GM12878 (cell line): Measurements from ENCODE around the gene TBC1D5. TPM values are rescaled to one million over a fixed set of nuclear protein-coding genes. Genes with fewer than 3 reads are reported as not detected.

Source experiments
- CEBPB ChIP-seq, 2 experiments: fragments of 150-350 bp in 1 of 2; IDR thresholded peaks; 2 replicates each; pipeline ENCODE4 v1.6.1; 2012 to 2014; ENCODE audit warnings: low read depth in 2 of 2, low read length in 2 of 2, borderline replicate concordance in 1 of 2, inconsistent platforms in 1 of 2
- CHD2 ChIP-seq: IDR thresholded peaks from 2 replicates; pipeline ENCODE4 v1.6.1; 2011; ENCODE audit warnings: low read depth, low read length, improper control_type of control experiment, borderline replicate concordance
- EP300 ChIP-seq, 2 experiments: fragments of 150-350 bp in 1 of 2; IDR thresholded peaks; 2 replicates each; pipeline ENCODE4 v1.6.1; 2011 to 2012; ENCODE audit warnings: low read depth in 2 of 2, low read length in 2 of 2, borderline replicate concordance in 1 of 2, improper control_type of control experiment in 1 of 2, inconsistent platforms in 1 of 2; ENCODE audit not compliant: control insufficient read depth in 1 of 2
- GATAD2B ChIP-seq: fragments of 450-650 bp; conservative IDR thresholded peaks from 2 replicates; pipeline ENCODE4 v1.6.1; 2017; ENCODE audit warnings: low read depth, mild to moderate bottlenecking, moderate library complexity
- POLR2A ChIP-seq: IDR thresholded peaks from 2 replicates; pipeline ENCODE4 v1.6.1; 2011; ENCODE audit warnings: low read depth, mild to moderate bottlenecking, low read length
- RUNX3 ChIP-seq: IDR thresholded peaks from 2 replicates; pipeline ENCODE4 v1.6.1; 2012; ENCODE audit warnings: low read length, inconsistent platforms
- TAF1 ChIP-seq: IDR thresholded peaks from 2 replicates; pipeline ENCODE4 v1.6.1; 2011; ENCODE audit warnings: mild to moderate bottlenecking, low read depth, low read length, borderline replicate concordance
- ZNF217 ChIP-seq: fragments of 450-650 bp; IDR thresholded peaks from 2 replicates; pipeline ENCODE4 v1.6.1; 2017; ENCODE audit warnings: antibody characterized with exemption, mild to moderate bottlenecking
- ZZZ3 ChIP-seq: IDR thresholded peaks from 2 replicates; pipeline ENCODE4 v1.6.1; 2011; ENCODE audit warnings: low read depth; ENCODE audit not compliant: control insufficient read depth, insufficient read length
- polyA plus RNA-seq, 11 experiments: library from polyadenylated mRNA; depleted of rRNA in 4 of 11; unstranded in 6 of 11; stranded (reverse) in 5 of 11; fragments of >200 nt; fragmentation: Nextera tagmentation in 4 of 11; fragmentation: Illumina TruSeq in 1 of 11; extraction: Ambion mirVana in 4 of 11; extraction: Trizol in 1 of 11; gene quantifications; 1 replicate in 1 of 11; 2 replicates in 10 of 11; pipeline versions ENCODE4 v1.2.1 to v1.2.3, GENCODE V29; 2011 to 2016; ENCODE audit warnings: inconsistent platforms in 2 of 11, missing spikeins in 2 of 11, low read depth in 1 of 11
- total RNA-seq, 4 experiments: library from RNA; depleted of rRNA in 3 of 4; stranded (reverse); fragments of >200 nt in 3 of 4; fragmentation: Illumina TruSeq in 1 of 4; extraction: Trizol in 1 of 4; gene quantifications; 2 replicates each; pipeline versions ENCODE4 v1.2.1 to v1.2.3, GENCODE V29; 2013 to 2021
- TF ChIP-seq, protein P1 (sequence below): fragments of 450-650 bp; IDR thresholded peaks from 2 replicates; pipeline ENCODE4 v1.6.1; 2017; ENCODE audit warnings: mild to moderate bottlenecking, low read depth, inconsistent platforms; ENCODE audit not compliant: poor library complexity, severe bottlenecking
- TF ChIP-seq, protein P2 (sequence below): IDR thresholded peaks from 2 replicates; pipeline ENCODE4 v1.6.1; 2011; ENCODE audit warnings: low read depth, mild to moderate bottlenecking, low read length, moderate library complexity, borderline replicate concordance; ENCODE audit errors: extremely low read depth
- TF ChIP-seq, protein P3 (sequence below): fragments of 450-650 bp; IDR thresholded peaks from 2 replicates; pipeline ENCODE4 v1.6.1; 2014; ENCODE audit warnings: mild to moderate bottlenecking
- TF ChIP-seq, protein P4 (sequence below): IDR thresholded peaks from 2 replicates; pipeline ENCODE4 v1.6.1; 2012; ENCODE audit warnings: low read depth, low read length, improper control_type of control experiment
- TF ChIP-seq, protein P5 (sequence below): IDR thresholded peaks from 2 replicates; pipeline ENCODE4 v1.6.1; 2012; ENCODE audit warnings: improper control_type of control experiment, low read depth, low read length; ENCODE audit not compliant: insufficient replicate concordance
- TF ChIP-seq, protein P6 (sequence below): IDR thresholded peaks from 2 replicates; pipeline ENCODE4 v1.6.1; 2012; ENCODE audit warnings: low read length, inconsistent platforms
- TF ChIP-seq, protein P7 (sequence below): IDR thresholded peaks from 2 replicates; pipeline ENCODE4 v1.6.1; 2011; ENCODE audit warnings: borderline replicate concordance, low read depth, mild to moderate bottlenecking, moderate library complexity, mixed read lengths, low read length; ENCODE audit not compliant: insufficient read depth; ENCODE audit errors: extremely low read length

The TBC1D5 gene
- total and polyA plus RNA-seq, 10 of the 15 experiments (the other 5 are each of a cell fraction or from before 2014, with no cell fraction given), result 5.5 to 61.0 (median 43.8) TPM

DNA sequence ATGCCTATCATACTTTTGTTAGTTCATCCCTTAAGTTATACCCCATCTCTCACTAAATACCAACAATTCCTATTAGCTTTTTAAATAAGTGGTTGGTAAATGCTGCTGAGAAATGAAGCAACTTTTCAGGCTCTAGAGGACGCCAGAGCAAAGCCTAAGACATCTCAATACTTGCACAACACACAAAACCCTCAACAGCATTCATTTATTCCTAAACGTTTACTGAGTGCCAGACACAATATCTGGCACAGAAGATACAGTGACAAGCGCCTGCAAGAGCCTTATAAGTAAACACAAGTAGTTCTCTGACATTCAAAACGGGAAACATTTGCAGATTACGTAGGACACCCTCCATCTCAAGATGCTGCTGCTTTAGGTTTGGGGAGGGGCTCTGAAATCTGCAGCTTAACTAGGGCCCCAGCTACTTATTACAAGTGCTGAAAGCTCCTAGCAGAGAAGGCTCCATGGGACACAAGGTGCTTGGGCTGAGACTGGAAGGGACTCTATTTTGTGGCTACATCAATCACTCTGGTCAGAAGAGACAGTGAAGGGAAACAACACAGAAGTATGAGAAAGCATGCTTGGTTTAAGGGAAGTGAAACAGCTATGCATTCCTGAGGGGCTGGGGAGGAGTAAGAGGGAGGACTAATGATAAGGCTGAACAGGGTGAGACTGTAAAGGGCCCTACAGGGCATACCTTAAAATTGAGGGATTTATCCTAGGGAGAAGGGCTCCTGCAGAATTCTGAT, 546.4 kb downstream of the TBC1D5 start (continued):
- TF ChIP-seq, protein P1, sequence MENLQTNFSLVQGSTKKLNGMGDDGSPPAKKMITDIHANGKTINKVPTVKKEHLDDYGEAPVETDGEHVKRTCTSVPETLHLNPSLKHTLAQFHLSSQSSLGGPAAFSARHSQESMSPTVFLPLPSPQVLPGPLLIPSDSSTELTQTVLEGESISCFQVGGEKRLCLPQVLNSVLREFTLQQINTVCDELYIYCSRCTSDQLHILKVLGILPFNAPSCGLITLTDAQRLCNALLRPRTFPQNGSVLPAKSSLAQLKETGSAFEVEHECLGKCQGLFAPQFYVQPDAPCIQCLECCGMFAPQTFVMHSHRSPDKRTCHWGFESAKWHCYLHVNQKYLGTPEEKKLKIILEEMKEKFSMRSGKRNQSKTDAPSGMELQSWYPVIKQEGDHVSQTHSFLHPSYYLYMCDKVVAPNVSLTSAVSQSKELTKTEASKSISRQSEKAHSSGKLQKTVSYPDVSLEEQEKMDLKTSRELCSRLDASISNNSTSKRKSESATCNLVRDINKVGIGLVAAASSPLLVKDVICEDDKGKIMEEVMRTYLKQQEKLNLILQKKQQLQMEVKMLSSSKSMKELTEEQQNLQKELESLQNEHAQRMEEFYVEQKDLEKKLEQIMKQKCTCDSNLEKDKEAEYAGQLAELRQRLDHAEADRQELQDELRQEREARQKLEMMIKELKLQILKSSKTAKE, result peak; percentile 69
- peak; percentile 88 for TF ChIP-seq RUNX3
- TF ChIP-seq CEBPB (IDR thresholded peaks at IDR 0.05; ENCODE audit: borderline replicate concordance in 1 of 2, low read depth in 2 of 2, low read length in 2 of 2), result no peak
- no peak for TF ChIP-seq POLR2A
- TF ChIP-seq, protein P2, sequence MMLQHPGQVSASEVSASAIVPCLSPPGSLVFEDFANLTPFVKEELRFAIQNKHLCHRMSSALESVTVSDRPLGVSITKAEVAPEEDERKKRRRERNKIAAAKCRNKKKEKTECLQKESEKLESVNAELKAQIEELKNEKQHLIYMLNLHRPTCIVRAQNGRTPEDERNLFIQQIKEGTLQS, result no peak
- TF ChIP-seq ZNF217, result no peak
- TF ChIP-seq, protein P3, sequence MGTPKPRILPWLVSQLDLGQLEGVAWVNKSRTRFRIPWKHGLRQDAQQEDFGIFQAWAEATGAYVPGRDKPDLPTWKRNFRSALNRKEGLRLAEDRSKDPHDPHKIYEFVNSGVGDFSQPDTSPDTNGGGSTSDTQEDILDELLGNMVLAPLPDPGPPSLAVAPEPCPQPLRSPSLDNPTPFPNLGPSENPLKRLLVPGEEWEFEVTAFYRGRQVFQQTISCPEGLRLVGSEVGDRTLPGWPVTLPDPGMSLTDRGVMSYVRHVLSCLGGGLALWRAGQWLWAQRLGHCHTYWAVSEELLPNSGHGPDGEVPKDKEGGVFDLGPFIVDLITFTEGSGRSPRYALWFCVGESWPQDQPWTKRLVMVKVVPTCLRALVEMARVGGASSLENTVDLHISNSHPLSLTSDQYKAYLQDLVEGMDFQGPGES, result no peak
- 0 out of 2 replicates have a peak, but pooled peaks have one; percentile 35 for TF ChIP-seq GATAD2B
- TF ChIP-seq TAF1, result no peak
- TF ChIP-seq, protein P4, sequence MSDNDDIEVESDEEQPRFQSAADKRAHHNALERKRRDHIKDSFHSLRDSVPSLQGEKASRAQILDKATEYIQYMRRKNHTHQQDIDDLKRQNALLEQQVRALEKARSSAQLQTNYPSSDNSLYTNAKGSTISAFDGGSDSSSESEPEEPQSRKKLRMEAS, result peak; percentile 44; the same call in 1 of the 2 replicates
- TF ChIP-seq ZZZ3, result no peak
- TF ChIP-seq, protein P5, sequence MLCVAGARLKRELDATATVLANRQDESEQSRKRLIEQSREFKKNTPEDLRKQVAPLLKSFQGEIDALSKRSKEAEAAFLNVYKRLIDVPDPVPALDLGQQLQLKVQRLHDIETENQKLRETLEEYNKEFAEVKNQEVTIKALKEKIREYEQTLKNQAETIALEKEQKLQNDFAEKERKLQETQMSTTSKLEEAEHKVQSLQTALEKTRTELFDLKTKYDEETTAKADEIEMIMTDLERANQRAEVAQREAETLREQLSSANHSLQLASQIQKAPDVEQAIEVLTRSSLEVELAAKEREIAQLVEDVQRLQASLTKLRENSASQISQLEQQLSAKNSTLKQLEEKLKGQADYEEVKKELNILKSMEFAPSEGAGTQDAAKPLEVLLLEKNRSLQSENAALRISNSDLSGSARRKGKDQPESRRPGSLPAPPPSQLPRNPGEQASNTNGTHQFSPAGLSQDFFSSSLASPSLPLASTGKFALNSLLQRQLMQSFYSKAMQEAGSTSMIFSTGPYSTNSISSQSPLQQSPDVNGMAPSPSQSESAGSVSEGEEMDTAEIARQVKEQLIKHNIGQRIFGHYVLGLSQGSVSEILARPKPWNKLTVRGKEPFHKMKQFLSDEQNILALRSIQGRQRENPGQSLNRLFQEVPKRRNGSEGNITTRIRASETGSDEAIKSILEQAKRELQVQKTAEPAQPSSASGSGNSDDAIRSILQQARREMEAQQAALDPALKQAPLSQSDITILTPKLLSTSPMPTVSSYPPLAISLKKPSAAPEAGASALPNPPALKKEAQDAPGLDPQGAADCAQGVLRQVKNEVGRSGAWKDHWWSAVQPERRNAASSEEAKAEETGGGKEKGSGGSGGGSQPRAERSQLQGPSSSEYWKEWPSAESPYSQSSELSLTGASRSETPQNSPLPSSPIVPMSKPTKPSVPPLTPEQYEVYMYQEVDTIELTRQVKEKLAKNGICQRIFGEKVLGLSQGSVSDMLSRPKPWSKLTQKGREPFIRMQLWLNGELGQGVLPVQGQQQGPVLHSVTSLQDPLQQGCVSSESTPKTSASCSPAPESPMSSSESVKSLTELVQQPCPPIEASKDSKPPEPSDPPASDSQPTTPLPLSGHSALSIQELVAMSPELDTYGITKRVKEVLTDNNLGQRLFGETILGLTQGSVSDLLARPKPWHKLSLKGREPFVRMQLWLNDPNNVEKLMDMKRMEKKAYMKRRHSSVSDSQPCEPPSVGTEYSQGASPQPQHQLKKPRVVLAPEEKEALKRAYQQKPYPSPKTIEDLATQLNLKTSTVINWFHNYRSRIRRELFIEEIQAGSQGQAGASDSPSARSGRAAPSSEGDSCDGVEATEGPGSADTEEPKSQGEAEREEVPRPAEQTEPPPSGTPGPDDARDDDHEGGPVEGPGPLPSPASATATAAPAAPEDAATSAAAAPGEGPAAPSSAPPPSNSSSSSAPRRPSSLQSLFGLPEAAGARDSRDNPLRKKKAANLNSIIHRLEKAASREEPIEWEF, result peak; percentile 81
- TF ChIP-seq EP300 (IDR thresholded peaks at IDR 0.05; ENCODE audit: borderline replicate concordance in 1 of 2, control insufficient read depth in 1 of 2, low read depth in 2 of 2, low read length in 2 of 2), result peak; percentile 61 to 89; a peak in 3 of 4 replicates
- peak; percentile 60; the same call in 1 of the 2 replicates for TF ChIP-seq CHD2
- TF ChIP-seq, protein P6, sequence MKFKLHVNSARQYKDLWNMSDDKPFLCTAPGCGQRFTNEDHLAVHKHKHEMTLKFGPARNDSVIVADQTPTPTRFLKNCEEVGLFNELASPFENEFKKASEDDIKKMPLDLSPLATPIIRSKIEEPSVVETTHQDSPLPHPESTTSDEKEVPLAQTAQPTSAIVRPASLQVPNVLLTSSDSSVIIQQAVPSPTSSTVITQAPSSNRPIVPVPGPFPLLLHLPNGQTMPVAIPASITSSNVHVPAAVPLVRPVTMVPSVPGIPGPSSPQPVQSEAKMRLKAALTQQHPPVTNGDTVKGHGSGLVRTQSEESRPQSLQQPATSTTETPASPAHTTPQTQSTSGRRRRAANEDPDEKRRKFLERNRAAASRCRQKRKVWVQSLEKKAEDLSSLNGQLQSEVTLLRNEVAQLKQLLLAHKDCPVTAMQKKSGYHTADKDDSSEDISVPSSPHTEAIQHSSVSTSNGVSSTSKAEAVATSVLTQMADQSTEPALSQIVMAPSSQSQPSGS, result peak; percentile 57; the same call in 1 of the 2 replicates
- TF ChIP-seq, protein P7, sequence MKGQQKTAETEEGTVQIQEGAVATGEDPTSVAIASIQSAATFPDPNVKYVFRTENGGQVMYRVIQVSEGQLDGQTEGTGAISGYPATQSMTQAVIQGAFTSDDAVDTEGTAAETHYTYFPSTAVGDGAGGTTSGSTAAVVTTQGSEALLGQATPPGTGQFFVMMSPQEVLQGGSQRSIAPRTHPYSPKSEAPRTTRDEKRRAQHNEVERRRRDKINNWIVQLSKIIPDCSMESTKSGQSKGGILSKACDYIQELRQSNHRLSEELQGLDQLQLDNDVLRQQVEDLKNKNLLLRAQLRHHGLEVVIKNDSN, result no peak
